Activated CD8-positive, alpha-beta memory T cell treated with anti-CD3 and anti-CD28 coated beads for 48 hours (primary cell): ENCODE data around the gene ONECUT1.

Experiments
- DNase-seq, 3 experiments: peaks; one replicate each; pipeline ENCODE4 v3.0.0-alpha.2; 2020; ENCODE audit warnings: low read depth in 2 of 3, low spot score in 2 of 3

The ONECUT1 gene

GRCh38 chr15:52734329-52734728, 55.8 kb downstream of the ONECUT1 start:
- DNase-seq, result no peak

GRCh38 chr15:52733696-52734255, 56.4 kb downstream of the ONECUT1 start:
- DNase-seq, result no peak

GRCh38 chr15:52733088-52733487, 57.0 kb downstream of the ONECUT1 start:
- DNase-seq, result no peak

GRCh38 chr15:52732551-52732950, 57.6 kb downstream of the ONECUT1 start:
- DNase-seq, result no peak

- DNase-seq, result no peak
Observed at GRCh38 chr15:52731732-52732470, 58.2 kb downstream of the ONECUT1 start.

GRCh38 chr15:52731004-52731403, 59.1 kb downstream of the ONECUT1 start:
- DNase-seq, result no peak

GRCh38 chr15:52730594-52730993, 59.5 kb downstream of the ONECUT1 start:
- DNase-seq, result no peak

GRCh38 chr15:52730173-52730572, 60.0 kb downstream of the ONECUT1 start:
- no peak for DNase-seq

- no peak for DNase-seq
Observed at GRCh38 chr15:52728899-52729298, 61.2 kb downstream of the ONECUT1 start.

GRCh38 chr15:52727815-52728214, 62.3 kb downstream of the ONECUT1 start:
- no peak for DNase-seq

GRCh38 chr15:52726195-52726594, 63.9 kb downstream of the ONECUT1 start:
- DNase-seq, result no peak

- DNase-seq, result no peak
Observed at GRCh38 chr15:52718551-52718950, 71.6 kb downstream of the ONECUT1 start.

- DNase-seq, result no peak
Observed at GRCh38 chr15:52717924-52718323, 72.2 kb downstream of the ONECUT1 start.

GRCh38 chr15:52717481-52717880, 72.7 kb downstream of the ONECUT1 start:
- DNase-seq, result no peak

- DNase-seq, result no peak
Observed at GRCh38 chr15:52716536-52716935, 73.6 kb downstream of the ONECUT1 start.

- no peak for DNase-seq
Observed at GRCh38 chr15:52715411-52715810, 74.7 kb downstream of the ONECUT1 start.

- no peak for DNase-seq
Observed at GRCh38 chr15:52714968-52715367, 75.2 kb downstream of the ONECUT1 start.

- DNase-seq, result no peak
Observed at GRCh38 chr15:52710708-52711389, 79.3 kb downstream of the ONECUT1 start.

GRCh38 chr15:52710050-52710707, 80.0 kb downstream of the ONECUT1 start:
- DNase-seq, result no peak

GRCh38 chr15:52709187-52709981, 80.8 kb downstream of the ONECUT1 start:
- no peak for DNase-seq
